NB4 (cell line): ENCODE measurements around the gene KIAA1217.

Experiments used
- DNase-seq: peaks from one replicate; pipeline ENCODE4 v3.0.0; 2010; ENCODE audit warnings: low read depth
- H3K4me3 ChIP-seq: one replicate; pipeline ENCODE4 v1.5.1; 2011; ENCODE audit warnings: mild to moderate bottlenecking, low read depth, low read length, moderate library complexity
- MYC ChIP-seq: IDR thresholded peaks from 2 replicates; pipeline ENCODE4 v1.6.1; 2011; ENCODE audit warnings: low read depth, low read length
- POLR2A ChIP-seq: IDR thresholded peaks from 2 replicates; pipeline ENCODE4 v1.6.1; 2011; ENCODE audit warnings: mild to moderate bottlenecking; ENCODE audit not compliant: insufficient read length; ENCODE audit errors: extremely low read depth
- TF ChIP-seq, protein P1 (sequence below): IDR thresholded peaks from one replicate; pipeline ENCODE4 v1.5.1; 2012; ENCODE audit warnings: low read depth, low read length
- TF ChIP-seq, protein P2 (sequence below): IDR thresholded peaks from 2 replicates; pipeline ENCODE4 v1.6.1; 2011; ENCODE audit warnings: low read depth, low read length

KIAA1217 gene

DNA sequence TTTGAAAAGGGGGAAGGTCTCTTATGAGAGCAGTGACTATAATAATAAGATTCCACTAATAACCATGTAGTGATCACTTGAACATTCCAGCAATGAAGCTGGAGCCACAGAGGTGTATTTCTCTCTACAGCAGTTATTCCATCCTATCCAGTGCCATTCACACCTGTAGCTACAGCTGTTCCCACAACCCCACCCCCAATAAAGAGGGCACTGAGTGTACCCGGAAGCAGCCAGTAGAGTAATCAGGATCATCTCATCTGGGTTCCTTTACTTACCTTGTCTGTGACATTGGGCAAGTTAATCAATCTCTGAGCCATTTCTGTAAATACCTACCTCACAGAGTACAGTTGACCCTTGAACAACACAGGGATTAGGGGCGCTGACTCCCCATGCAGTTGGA lies 188.7 kb downstream of the KIAA1217 start:
- TF ChIP-seq MYC (no peak), POLR2A (no peak)
- TF ChIP-seq, protein P1, sequence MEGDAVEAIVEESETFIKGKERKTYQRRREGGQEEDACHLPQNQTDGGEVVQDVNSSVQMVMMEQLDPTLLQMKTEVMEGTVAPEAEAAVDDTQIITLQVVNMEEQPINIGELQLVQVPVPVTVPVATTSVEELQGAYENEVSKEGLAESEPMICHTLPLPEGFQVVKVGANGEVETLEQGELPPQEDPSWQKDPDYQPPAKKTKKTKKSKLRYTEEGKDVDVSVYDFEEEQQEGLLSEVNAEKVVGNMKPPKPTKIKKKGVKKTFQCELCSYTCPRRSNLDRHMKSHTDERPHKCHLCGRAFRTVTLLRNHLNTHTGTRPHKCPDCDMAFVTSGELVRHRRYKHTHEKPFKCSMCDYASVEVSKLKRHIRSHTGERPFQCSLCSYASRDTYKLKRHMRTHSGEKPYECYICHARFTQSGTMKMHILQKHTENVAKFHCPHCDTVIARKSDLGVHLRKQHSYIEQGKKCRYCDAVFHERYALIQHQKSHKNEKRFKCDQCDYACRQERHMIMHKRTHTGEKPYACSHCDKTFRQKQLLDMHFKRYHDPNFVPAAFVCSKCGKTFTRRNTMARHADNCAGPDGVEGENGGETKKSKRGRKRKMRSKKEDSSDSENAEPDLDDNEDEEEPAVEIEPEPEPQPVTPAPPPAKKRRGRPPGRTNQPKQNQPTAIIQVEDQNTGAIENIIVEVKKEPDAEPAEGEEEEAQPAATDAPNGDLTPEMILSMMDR: no peak
- TF ChIP-seq, protein P2, sequence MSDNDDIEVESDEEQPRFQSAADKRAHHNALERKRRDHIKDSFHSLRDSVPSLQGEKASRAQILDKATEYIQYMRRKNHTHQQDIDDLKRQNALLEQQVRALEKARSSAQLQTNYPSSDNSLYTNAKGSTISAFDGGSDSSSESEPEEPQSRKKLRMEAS: no peak
- no peak for DNase-seq
- H3K4me3 ChIP-seq: no peak overlapping the region

DNA sequence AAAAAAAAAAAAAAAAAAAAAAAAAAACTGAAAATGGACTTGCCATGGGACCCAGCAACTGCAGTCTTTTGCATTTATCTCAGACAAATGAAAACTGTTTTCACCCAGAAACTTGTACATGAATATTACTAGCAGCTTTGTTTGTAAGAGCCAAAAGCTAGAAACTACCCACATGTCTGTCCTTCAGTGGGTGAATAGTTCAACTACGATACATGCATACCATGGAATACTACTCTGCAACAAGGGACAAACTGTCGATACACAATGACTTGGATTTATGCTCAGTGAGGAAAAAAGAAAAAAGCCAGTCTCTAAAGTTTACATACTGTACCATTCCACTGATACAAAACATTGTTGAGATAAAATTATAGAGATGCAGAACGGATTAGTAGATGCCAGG lies 195.6 kb downstream of the KIAA1217 start:
- TF ChIP-seq, protein P1: no peak
- no peak for TF ChIP-seq POLR2A
- no peak for TF ChIP-seq MYC
- TF ChIP-seq, protein P2: no peak
- H3K4me3 ChIP-seq: no peak overlapping the region
- DNase-seq: no peak

DNA sequence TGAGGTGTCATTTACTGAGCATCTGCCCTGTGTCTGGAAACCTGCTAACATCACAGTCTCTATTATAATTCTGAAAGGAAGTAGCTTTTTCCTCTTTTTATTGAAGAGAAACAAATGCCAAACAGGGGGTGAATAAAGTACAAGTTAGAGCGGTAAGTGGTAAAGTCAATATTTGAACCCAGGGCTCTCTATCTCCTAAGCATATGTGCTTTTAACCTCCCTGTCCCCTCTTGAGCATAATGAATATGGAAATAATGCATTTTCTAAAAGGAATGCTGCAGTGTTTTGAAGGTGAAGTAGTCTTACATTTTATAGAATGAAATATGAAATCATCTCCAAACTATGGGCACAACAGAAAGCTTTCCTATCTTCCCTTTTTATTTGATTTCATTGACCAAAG lies 196.7 kb downstream of the KIAA1217 start:
- TF ChIP-seq MYC: no peak
- TF ChIP-seq, protein P2: no peak
- TF ChIP-seq, protein P1: no peak
- TF ChIP-seq POLR2A: no peak
- H3K4me3 ChIP-seq: no peak overlapping the region
- no peak for DNase-seq

DNA sequence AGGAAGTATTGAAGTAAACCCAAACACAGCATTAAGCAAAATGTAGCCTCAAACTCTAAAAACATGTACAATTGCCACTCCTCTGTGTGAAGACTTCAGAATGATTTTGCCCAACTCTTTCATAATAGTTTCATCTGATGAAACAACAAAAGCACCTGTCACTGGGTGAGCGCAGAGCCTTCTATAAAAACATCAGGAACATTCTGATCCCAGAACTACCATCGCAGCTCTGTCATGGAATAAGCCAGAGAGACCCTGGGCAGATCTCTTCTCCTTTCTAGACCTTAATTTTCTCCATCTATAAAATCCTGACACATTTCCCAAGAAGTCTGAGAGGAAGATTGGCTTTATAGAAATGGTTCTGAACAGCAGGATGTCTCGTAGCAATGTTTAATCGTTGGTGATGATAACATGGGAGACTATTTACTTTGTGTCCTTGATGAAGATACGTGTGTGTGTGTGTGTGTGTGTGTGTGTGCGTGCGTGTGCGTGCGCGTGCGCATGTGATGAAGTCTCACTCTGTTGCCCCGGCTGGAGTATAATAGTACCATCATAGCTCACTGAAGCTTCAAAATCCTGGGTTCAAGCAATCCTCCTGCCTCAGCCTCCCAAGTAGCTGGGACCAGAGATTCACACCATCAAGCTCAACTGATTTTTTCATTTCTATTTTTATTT lies 198.0 kb downstream of the KIAA1217 start:
- H3K4me3 ChIP-seq: no peak overlapping the region
- DNase-seq: no peak
- TF ChIP-seq, protein P1: no peak
- TF ChIP-seq POLR2A (no peak), MYC (no peak)
- TF ChIP-seq, protein P2: no peak

DNA sequence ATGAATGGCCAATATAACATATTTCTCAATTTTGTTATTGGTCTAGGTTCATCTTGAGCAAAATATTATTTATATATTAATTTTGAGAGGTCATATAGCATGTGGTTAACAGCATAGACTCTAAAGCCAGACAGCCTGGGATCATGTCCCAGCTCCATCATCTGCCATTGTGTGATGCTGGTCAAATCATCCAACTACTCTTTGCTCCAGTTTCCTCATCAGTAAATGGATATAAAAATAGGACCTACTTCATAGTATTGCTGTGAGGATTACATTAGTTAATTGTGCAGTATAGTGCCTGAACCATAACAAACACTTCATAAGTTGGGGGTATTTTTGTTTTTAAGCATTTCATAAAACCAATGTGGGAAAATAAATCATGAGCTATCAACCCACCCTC lies 199.0 kb downstream of the KIAA1217 start:
- TF ChIP-seq, protein P2: no peak
- TF ChIP-seq, protein P1: no peak
- no peak for TF ChIP-seq MYC
- TF ChIP-seq POLR2A: no peak
- no peak overlapping the region for H3K4me3 ChIP-seq
- DNase-seq: no peak
